GM13976 (cell line): ENCODE data around the gene ENTR1.

Source experiments
- DNase-seq: peaks from one replicate; pipeline ENCODE4 v3.0.0; 2012; ENCODE audit warnings: low spot score
- CTCF ChIP-seq: IDR thresholded peaks from 2 replicates; pipeline ENCODE4 v1.5.1; 2012; ENCODE audit warnings: borderline replicate concordance, mild to moderate bottlenecking; ENCODE audit not compliant: insufficient read depth; ENCODE audit errors: extremely low read depth, missing control alignments, control extremely low read depth
- in situ Hi-C: fragments of 300-500 bp; cut with MboI; formaldehyde crosslinking; loops from one replicate; pipeline ENCODE4 v1.12.0; 2022; ENCODE audit warnings: low sequenced_read_pairs, mixed read lengths, inconsistent platforms; ENCODE audit not compliant: unreplicated experiment

ENTR1 gene

GRCh38 chr9:136365775-136366222 lies 44.6 kb downstream of the ENTR1 start:
- no peak for DNase-seq
- no peak for TF ChIP-seq CTCF
- in situ Hi-C loops, result no loop called here

DNA sequence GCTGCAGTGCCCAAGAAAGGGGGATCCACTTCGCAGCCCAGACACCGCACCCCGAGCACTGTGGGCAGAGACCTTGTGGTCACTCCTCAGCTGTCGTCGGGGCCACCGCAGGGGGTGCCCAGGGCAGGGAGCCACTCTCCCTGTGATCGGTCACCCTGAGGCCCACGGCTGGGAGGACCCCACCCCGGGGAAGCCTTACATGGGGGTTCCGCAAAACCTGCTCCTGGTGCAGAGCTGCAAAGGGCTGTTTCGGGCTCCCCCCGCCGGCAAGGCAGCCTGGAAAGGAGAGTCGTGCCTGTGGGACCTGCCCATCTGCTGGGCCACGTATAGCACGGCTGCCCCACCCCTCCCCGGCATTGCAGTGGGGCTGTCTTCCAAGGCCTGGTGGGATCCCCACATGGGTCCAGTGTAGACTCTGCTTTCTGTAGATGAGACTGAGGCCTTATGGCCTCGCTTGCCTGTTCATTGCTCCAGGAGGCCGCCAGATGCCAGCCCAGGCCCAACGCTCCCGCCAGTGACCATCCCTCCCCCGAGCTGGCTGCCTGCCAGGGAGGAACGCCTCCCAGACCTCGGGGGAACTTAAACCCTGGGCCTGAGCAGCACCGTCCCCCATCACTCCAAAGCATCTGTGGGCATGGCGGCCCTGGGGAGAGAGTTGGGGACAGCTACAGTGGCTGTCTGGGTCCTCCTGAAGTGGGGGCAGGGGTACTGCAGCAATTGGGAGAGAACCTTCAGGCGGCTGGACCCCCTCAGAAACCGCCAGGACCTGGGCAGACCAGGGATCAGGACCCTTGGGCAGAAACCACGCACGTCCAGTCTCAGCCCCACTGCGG lies 45.3 kb downstream of the ENTR1 start:
- no peak for DNase-seq
- in situ Hi-C loops, result no loop called here
- no peak for TF ChIP-seq CTCF

DNA sequence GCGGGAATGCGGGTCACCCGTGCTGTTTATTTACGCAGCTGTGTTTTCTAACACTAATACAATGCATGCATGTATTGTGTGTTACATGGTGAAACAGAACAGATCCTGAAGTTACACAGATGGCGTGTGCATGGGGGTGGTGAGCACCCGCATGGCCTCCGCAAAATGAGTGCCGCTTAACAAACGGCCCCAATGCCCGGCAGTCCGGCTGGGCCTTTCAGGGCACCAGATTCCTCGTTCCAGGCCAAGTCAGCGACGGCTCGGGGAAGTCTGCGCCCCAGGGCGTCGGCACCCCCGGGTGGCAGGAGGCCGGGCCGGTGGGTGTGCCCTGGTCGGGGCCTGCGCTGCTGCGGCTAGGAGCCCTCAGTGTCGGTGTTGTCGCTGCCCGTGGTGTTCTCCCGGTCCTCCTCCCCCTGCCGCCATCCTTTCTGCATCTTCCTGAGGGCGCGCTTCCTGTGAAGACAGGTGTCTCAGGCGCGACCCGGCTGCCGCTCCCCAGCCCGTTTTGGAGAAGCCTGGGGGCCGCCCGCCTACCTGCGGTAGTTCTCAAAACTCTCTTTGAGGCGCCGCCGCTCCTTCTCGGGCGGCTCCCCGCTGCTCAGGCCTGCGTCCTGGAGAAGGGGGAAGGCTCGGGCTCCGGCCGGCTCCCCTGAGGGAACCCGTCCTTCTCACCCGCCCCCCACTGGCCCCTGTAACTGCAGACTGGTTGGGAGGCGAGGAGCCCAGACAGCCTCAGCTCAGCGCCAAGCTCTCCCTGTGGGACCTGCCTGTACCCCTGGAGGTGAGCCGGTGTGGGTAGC lies 46.3 kb downstream of the ENTR1 start:
- in situ Hi-C loops, result no loop called here
- TF ChIP-seq CTCF, result no peak
- DNase-seq, result no peak

DNA sequence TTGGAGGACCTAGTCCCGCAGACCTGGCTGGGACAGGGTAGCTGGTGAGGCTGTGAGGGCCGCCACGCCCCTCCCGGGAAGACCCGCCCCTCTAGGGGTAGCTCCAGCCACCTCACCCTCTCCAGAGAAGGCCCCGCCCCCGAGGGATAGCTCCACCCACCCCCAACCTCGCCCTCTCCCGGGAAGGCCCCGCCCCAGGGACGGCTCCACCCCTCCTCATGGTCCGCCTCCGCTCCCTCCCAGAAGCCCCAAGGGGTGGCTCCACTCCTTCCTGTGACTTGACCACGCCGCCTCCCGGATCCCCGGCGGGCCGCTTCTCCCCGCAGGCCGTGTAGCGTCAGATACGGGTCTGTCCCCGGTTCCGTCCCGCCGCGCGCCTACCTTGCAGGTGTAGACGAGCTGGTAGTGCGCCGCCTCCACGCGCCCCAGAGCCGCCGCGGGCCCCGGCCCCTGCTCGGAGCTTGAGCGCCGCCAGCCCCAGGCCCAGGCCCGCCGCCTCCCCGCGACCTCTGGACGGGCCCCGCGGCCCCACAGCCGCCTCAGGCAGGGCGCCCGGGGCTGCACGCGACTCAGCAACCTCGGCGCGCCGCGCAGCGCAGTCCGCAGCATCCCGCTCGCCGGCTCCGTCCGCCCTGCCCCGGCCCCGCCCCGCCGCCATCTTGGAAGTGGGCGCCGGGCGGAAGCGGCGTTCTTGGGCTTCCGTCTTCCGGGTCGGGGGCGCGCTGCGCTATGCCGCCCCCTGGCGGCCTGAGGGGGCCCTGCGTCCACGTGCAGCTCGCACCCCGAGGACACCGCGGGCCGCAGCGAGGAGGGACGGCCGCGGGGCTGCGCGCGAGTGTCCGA lies 47.1 kb downstream of the ENTR1 start, which contains the start of gene DNLZ:
Gene DNLZ (minus strand): TSS at position 639 of the 843 bp plus-strand sequence. CDS start 30 bp downstream, at position 609.
- peak; percentile 100 for DNase-seq
- in situ Hi-C loops, result no loop called here
- peak; percentile 98 for TF ChIP-seq CTCF

- TF ChIP-seq CTCF, result no peak
- in situ Hi-C loops, result no loop called here
- DNase-seq, result no peak
Measured at GRCh38 chr9:136362450-136362784, 48.0 kb downstream of the ENTR1 start.
